Panc1 (cell line): ENCODE measurements around the gene LMTK2. TPM values are rescaled to one million over a fixed set of nuclear protein-coding genes. Genes with fewer than 3 reads are reported as not detected.

Experiments
- ATAC-seq: fragments of 200-7000 bp; cut with Tn5 transposase; 2 replicates; pipeline ENCODE4 v1.9.1; 2020; ENCODE audit warnings: mild to moderate bottlenecking, moderate library complexity
- BruUV-seq: library from RNA; stranded (reverse); fragments of 400-500 nt; replicated peaks from 2 replicates; lab custom pipeline; 2021; lab: Mats Ljungman, UMichigan
- CTCF ChIA-PET: fragments of 300-600 bp; sonication (Branson Sonifier 250); formaldehyde crosslinking; loops from one replicate; lab custom pipeline; 2022; ENCODE audit warnings: antibody characterized with exemption; lab: Charles Lee
- POLR2A ChIA-PET: fragments of 300-600 bp; sonication (Branson Sonifier 250); formaldehyde crosslinking; loops from one replicate; lab custom pipeline; 2022; ENCODE audit warnings: antibody characterized with exemption; lab: Charles Lee
- DNase-seq: peaks from one replicate; pipeline ENCODE4 v3.0.0-alpha.2; 2010; ENCODE audit warnings: low read depth, low spot score
- H3K27ac ChIP-seq: 2 replicates; pipeline ENCODE4 v1.5.1; 2011; ENCODE audit warnings: mild to moderate bottlenecking, low read length, inconsistent platforms
- H3K27me3 ChIP-seq: fragments of 200-500 bp; sonication (Bioruptor generic); 2 replicates; pipeline ENCODE4 v1.6.0; 2014; ENCODE audit warnings: low read length, inconsistent platforms; ENCODE audit not compliant: control insufficient read depth, insufficient read depth
- H3K36me3 ChIP-seq: fragments of 200-500 bp; sonication (Bioruptor generic); 2 replicates; pipeline ENCODE4 v1.5.1; 2014; ENCODE audit warnings: inconsistent platforms, mild to moderate bottlenecking, low read length, moderate library complexity; ENCODE audit not compliant: control insufficient read depth, insufficient read depth
- H3K4me1 ChIP-seq: 2 replicates; pipeline ENCODE4 v1.5.1; 2011; ENCODE audit warnings: inconsistent platforms, mild to moderate bottlenecking, low read length, moderate library complexity; ENCODE audit not compliant: control insufficient read depth, insufficient read depth
- H3K4me3 ChIP-seq, 2 experiments: 2 replicates each; pipeline ENCODE4 v1.5.1; 2011 to 2012; ENCODE audit warnings: low read depth in 2 of 2, low read length in 2 of 2, mild to moderate bottlenecking in 2 of 2, inconsistent platforms in 1 of 2, moderate library complexity in 1 of 2
- H3K9me3 ChIP-seq: fragments of 200-500 bp; sonication (Bioruptor generic); 2 replicates; pipeline ENCODE4 v1.5.1; 2014; ENCODE audit warnings: low read depth, mild to moderate bottlenecking, inconsistent platforms, low read length, moderate library complexity; ENCODE audit not compliant: control insufficient read depth, insufficient read depth
- CTCF ChIP-seq: fragments of 450-650 bp; IDR thresholded peaks from 2 replicates; pipeline ENCODE4 v1.5.1; 2017; ENCODE audit warnings: mild to moderate bottlenecking
- POLR2AphosphoS5 ChIP-seq: IDR thresholded peaks from 2 replicates; pipeline ENCODE4 v1.6.1; 2012; ENCODE audit warnings: mild to moderate bottlenecking, low read depth, low read length, moderate library complexity
- REST ChIP-seq, 2 experiments: IDR thresholded peaks; 2 replicates each; pipeline ENCODE4 v1.6.1; 2011 to 2012; ENCODE audit warnings: low read depth in 2 of 2, control low read depth in 1 of 2, low read length in 1 of 2, mild to moderate bottlenecking in 1 of 2, moderate library complexity in 1 of 2; ENCODE audit not compliant: insufficient read depth in 1 of 2
- SIN3A ChIP-seq: IDR thresholded peaks from 2 replicates; pipeline ENCODE4 v1.6.1; 2012; ENCODE audit warnings: low read depth, mild to moderate bottlenecking, low read length, moderate library complexity, borderline replicate concordance; ENCODE audit not compliant: insufficient read depth
- TCF7L2 ChIP-seq: IDR thresholded peaks from 2 replicates; pipeline ENCODE4 v1.6.1; 2011; ENCODE audit warnings: mild to moderate bottlenecking, low read depth, low read length, inconsistent platforms
- in situ Hi-C: cut with HindIII; loops from 2 replicates; pipeline ENCODE4 v1.10.0; 2016; ENCODE audit warnings: low sequenced_read_pairs, low pct_unique_long_range_greater_than_20kb
- intact Hi-C: fragments of 100-400 bp; cut with micrococcal nuclease; formaldehyde crosslinking; loops from one replicate; pipeline ENCODE4 v1.10.0; 2022; ENCODE audit not compliant: unreplicated experiment
- total RNA-seq: library from RNA; stranded (reverse); gene quantifications from one replicate; pipeline ENCODE4 v1.2.1, GENCODE V29; 2021; ENCODE audit not compliant: unreplicated experiment

The LMTK2 gene
- total RNA-seq, 1 experiment from 2014 or later: 25.4 TPM

DNA sequence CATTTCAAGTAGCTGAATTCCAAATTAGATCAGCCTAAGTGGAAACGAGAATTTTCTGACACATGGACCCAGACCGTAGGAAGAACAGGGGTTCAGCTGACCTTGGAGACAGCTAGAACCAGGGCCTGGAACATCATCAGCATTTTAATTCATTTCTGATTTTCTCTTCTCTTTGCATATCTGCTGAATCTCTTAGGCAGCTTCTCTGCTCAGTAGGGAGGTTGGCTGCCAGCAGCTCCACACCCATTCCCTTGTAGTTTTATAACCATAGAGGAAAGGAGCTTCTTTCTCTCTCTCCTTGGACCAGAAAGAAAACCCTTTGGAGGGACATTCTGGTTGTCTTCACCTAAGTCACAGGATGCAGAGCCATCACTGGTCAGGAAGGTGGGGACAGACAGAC, 36.0 kb downstream of the LMTK2 start:
- CTCF ChIA-PET: no interaction called here
- no peak for TF ChIP-seq REST (IDR thresholded peaks at IDR 0.05; ENCODE audit: insufficient read depth in 1 of 2, low read depth in 2 of 2, low read length in 1 of 2)
- no peak for TF ChIP-seq SIN3A
- TF ChIP-seq TCF7L2: no peak
- TF ChIP-seq CTCF: no peak
- TF ChIP-seq POLR2AphosphoS5: no peak
- in situ Hi-C loops: no loop called here

DNA sequence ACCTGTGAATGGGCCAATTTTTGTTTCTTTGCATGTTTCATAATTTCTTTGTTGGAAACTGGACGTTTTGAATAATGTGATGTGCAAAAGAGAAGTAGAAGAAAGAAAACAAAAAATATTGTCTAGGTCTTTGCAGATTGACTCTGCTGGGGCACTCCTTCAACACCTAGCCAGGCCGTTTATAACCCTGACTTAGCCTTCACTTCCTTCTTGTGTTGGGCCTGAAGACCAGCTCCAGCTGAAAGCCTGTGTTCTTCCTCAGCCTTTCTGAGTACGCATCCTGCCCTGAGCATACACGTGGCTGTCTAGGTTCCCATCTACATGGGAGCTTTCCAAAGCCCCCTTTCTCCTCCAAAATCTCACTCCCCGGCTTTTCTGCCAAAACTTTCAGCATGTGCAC, 41.9 kb downstream of the LMTK2 start:
- no peak overlapping the region for H3K4me3 ChIP-seq
- TF ChIP-seq SIN3A: no peak
- TF ChIP-seq POLR2AphosphoS5: no peak
- no peak for TF ChIP-seq TCF7L2
- no peak for TF ChIP-seq REST (IDR thresholded peaks at IDR 0.05; ENCODE audit: insufficient read depth in 1 of 2, low read depth in 2 of 2, low read length in 1 of 2)
- TF ChIP-seq CTCF: no peak
- H3K27me3 ChIP-seq: no peaks in the 10 kb centered on the region
- POLR2A ChIA-PET: no interaction called here
- H3K9me3 ChIP-seq: no peaks in the 10 kb centered on the region
- BruUV-seq: no TSS peak
- no peak overlapping the region for H3K27ac ChIP-seq
- ATAC-seq (no peak), DNase-seq (no peak)
- CTCF ChIA-PET: no interaction called here
- in situ Hi-C loops: no loop called here
- intact Hi-C loops: no loop called here
- no peaks in the 10 kb centered on the region for H3K4me1 ChIP-seq
- H3K36me3 ChIP-seq: no peaks in the 10 kb centered on the region

More for the DNA sequence above, 36.0 kb downstream of the LMTK2 start:
- POLR2A ChIA-PET: interaction anchor here (0.6 to 0.7 kb wide), 2 partner anchors 51 to 62 kb away, joined by 4 to 6 read pairs; no protein-coding TSS in a partner anchor
- no peak overlapping the region for H3K27ac ChIP-seq
- no peak for DNase-seq
- intact Hi-C loops: no loop called here
- no peak for ATAC-seq
- H3K36me3 ChIP-seq: no peaks in the 10 kb centered on the region; the same call in 1 of the 2 replicates
- H3K27me3 ChIP-seq: no peaks in the 10 kb centered on the region
- no peaks in the 10 kb centered on the region for H3K4me1 ChIP-seq
- no peaks in the 10 kb centered on the region for H3K9me3 ChIP-seq
- BruUV-seq: no TSS peak
- H3K4me3 ChIP-seq: no peak overlapping the region
